ENCODE results near the gene CEP70.

CEP70 gene

GRCh38 chr3:138465451-138465850 is 128.6 kb downstream of the CEP70 start:
- Mint-ChIP-seq H3K4me1 (ENCODE audit: low read depth) (peaks cover 5% of the 10 kb centered on the region), H3K9me3 (no peaks in the 10 kb centered on the region), H3K36me3 (ENCODE audit: low read depth) (no peaks in the 10 kb centered on the region), H3K4me3 (no peak overlapping the region), H3K27ac (no peak overlapping the region), H3K27me3 (no peaks in the 10 kb centered on the region)
- intact Hi-C loops (cut with micrococcal nuclease), result no loop called here

GRCh38 chr3:138464491-138464860 is 129.6 kb downstream of the CEP70 start:
- Mint-ChIP-seq H3K27me3 (no peaks in the 10 kb centered on the region), H3K4me3 (no peak overlapping the region), H3K27ac (no peak overlapping the region), H3K9me3 (no peaks in the 10 kb centered on the region), H3K36me3 (ENCODE audit: low read depth) (no peaks in the 10 kb centered on the region), H3K4me1 (ENCODE audit: low read depth) (peaks cover 5% of the 10 kb centered on the region)
- intact Hi-C loops (cut with micrococcal nuclease), result no loop called here

GRCh38 chr3:138463724-138464490 is 130.2 kb downstream of the CEP70 start:
- intact Hi-C loops (cut with micrococcal nuclease), result no loop called here
- no peaks in the 10 kb centered on the region for H3K36me3 Mint-ChIP-seq (ENCODE audit: low read depth)
- H3K4me3 Mint-ChIP-seq, result no peak overlapping the region
- H3K4me1 Mint-ChIP-seq (ENCODE audit: low read depth), result peaks cover 5% of the 10 kb centered on the region
- no peaks in the 10 kb centered on the region for H3K27me3 Mint-ChIP-seq
- H3K27ac Mint-ChIP-seq, result no peak overlapping the region
- H3K9me3 Mint-ChIP-seq, result no peaks in the 10 kb centered on the region

GRCh38 chr3:138461896-138462295 is 132.2 kb downstream of the CEP70 start:
- no peaks in the 10 kb centered on the region for H3K27me3 Mint-ChIP-seq
- H3K4me3 Mint-ChIP-seq, result no peak overlapping the region
- intact Hi-C loops (cut with micrococcal nuclease), result no loop called here
- H3K27ac Mint-ChIP-seq, result no peak overlapping the region
- H3K4me1 Mint-ChIP-seq (ENCODE audit: low read depth), result peaks cover 5% of the 10 kb centered on the region
- no peaks in the 10 kb centered on the region for H3K36me3 Mint-ChIP-seq (ENCODE audit: low read depth)
- no peaks in the 10 kb centered on the region for H3K9me3 Mint-ChIP-seq

- no peaks in the 10 kb centered on the region for H3K9me3 Mint-ChIP-seq
- peaks cover 5% of the 10 kb centered on the region for H3K4me1 Mint-ChIP-seq (ENCODE audit: low read depth)
- intact Hi-C loops (cut with micrococcal nuclease), result no loop called here
- H3K36me3 Mint-ChIP-seq (ENCODE audit: low read depth), result no peaks in the 10 kb centered on the region
- H3K27ac Mint-ChIP-seq, result no peak overlapping the region
- H3K27me3 Mint-ChIP-seq, result no peaks in the 10 kb centered on the region
- H3K4me3 Mint-ChIP-seq, result no peak overlapping the region
Observed at GRCh38 chr3:138461246-138461645, 132.8 kb downstream of the CEP70 start.

- Mint-ChIP-seq H3K4me1 (ENCODE audit: low read depth) (peaks cover 5% of the 10 kb centered on the region), H3K36me3 (ENCODE audit: low read depth) (no peaks in the 10 kb centered on the region), H3K9me3 (no peaks in the 10 kb centered on the region), H3K27ac (no peak overlapping the region), H3K27me3 (no peaks in the 10 kb centered on the region), H3K4me3 (no peak overlapping the region)
- intact Hi-C loops (cut with micrococcal nuclease), result no loop called here
Observed at GRCh38 chr3:138460536-138461205, 133.4 kb downstream of the CEP70 start.

- H3K27ac Mint-ChIP-seq, result no peak overlapping the region
- no peaks in the 10 kb centered on the region for H3K36me3 Mint-ChIP-seq (ENCODE audit: low read depth)
- peaks cover 5% of the 10 kb centered on the region for H3K4me1 Mint-ChIP-seq (ENCODE audit: low read depth)
- no peaks in the 10 kb centered on the region for H3K9me3 Mint-ChIP-seq
- no peaks in the 10 kb centered on the region for H3K27me3 Mint-ChIP-seq
- no peak overlapping the region for H3K4me3 Mint-ChIP-seq
- intact Hi-C loops (cut with micrococcal nuclease), result no loop called here
Observed at GRCh38 chr3:138459619-138460535, 134.2 kb downstream of the CEP70 start.

GRCh38 chr3:138458774-138459499 is 135.1 kb downstream of the CEP70 start:
- H3K36me3 Mint-ChIP-seq (ENCODE audit: low read depth), result no peaks in the 10 kb centered on the region
- no peaks in the 10 kb centered on the region for H3K9me3 Mint-ChIP-seq
- H3K27me3 Mint-ChIP-seq, result no peaks in the 10 kb centered on the region
- no peak overlapping the region for H3K4me3 Mint-ChIP-seq
- peaks cover 5% of the 10 kb centered on the region for H3K4me1 Mint-ChIP-seq (ENCODE audit: low read depth)
- intact Hi-C loops (cut with micrococcal nuclease), result no loop called here
- H3K27ac Mint-ChIP-seq, result no peak overlapping the region

- no peak overlapping the region for H3K27ac Mint-ChIP-seq
- H3K4me3 Mint-ChIP-seq, result no peak overlapping the region
- intact Hi-C loops (cut with micrococcal nuclease), result no loop called here
- H3K9me3 Mint-ChIP-seq, result no peaks in the 10 kb centered on the region
- peaks cover 5% of the 10 kb centered on the region for H3K4me1 Mint-ChIP-seq (ENCODE audit: low read depth)
- H3K27me3 Mint-ChIP-seq, result no peaks in the 10 kb centered on the region
- H3K36me3 Mint-ChIP-seq (ENCODE audit: low read depth), result no peaks in the 10 kb centered on the region
Observed at GRCh38 chr3:138457863-138458735, 136.0 kb downstream of the CEP70 start.

GRCh38 chr3:138456961-138457862 is 136.8 kb downstream of the CEP70 start:
- peaks cover 5% of the 10 kb centered on the region for H3K4me1 Mint-ChIP-seq (ENCODE audit: low read depth)

GRCh38 chr3:138455801-138456716 is 138.0 kb downstream of the CEP70 start:
- Mint-ChIP-seq H3K4me3 (no peak overlapping the region), H3K27me3 (no peaks in the 10 kb centered on the region), H3K27ac (no peak overlapping the region), H3K4me1 (ENCODE audit: low read depth) (peaks cover 5% of the 10 kb centered on the region), H3K36me3 (ENCODE audit: low read depth) (no peaks in the 10 kb centered on the region), H3K9me3 (no peaks in the 10 kb centered on the region)
- intact Hi-C loops (cut with micrococcal nuclease), result no loop called here

More at GRCh38 chr3:138456961-138457862, 136.8 kb downstream of the CEP70 start:
- no peaks in the 10 kb centered on the region for H3K36me3 Mint-ChIP-seq (ENCODE audit: low read depth)
- no peak overlapping the region for H3K4me3 Mint-ChIP-seq
- no peaks in the 10 kb centered on the region for H3K9me3 Mint-ChIP-seq
- H3K27me3 Mint-ChIP-seq, result no peaks in the 10 kb centered on the region
- intact Hi-C loops (cut with micrococcal nuclease), result no loop called here
- no peak overlapping the region for H3K27ac Mint-ChIP-seq

All from dendritic cell treated with granulocyte-macrophage colony-stimulating factor and Interleukin-4, amounts not matched to agents 40 ng/mL and 50 ng/mL, for 4 days (primary cell).